Epidermal melanocyte (primary cell): ENCODE results near the gene FABP1.

Experiments
- DNase-seq: peaks from one replicate; pipeline ENCODE4 v3.0.0; 2011; ENCODE audit warnings: low spot score; ENCODE audit not compliant: insufficient read length

The FABP1 gene

DNA sequence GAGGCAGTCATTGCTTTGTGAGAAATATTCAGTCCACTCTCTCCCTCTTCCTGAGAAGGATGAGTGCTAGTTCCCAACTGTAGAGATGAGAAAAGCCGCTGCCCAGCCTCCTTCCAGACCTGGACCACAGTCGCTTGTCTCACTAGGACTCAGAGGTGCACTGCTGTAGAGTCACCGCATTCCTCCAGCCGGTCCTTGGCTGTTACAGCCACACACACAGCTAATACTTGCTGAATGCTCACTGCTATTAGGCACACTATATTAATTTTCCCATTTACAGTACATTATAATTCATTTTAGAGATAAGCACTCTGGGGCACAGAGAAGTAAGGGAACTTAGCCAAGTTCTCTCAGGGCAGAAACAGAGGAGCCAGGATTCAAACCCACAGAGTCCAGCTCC lies 10.0 kb upstream of the FABP1 start:
- DNase-seq, result no peak

DNA sequence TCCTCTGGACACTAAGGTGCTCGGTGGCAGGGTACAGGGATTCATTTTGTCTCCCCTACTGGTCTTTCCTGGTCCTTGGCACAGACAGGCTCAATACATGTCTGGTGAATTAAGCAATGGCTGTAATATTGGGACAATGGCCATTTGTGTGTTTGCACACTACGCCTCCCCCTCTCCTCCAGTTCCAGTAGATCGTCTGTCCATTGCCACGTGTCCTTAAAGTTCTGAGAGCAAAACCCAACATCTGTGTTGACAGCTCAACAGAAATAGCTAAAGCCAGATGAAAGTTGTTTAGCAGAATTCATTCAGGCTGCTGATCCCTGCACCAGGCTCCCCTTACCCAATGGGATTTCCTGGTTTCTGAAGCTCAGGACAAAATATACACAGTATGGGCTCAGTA lies 9.0 kb upstream of the FABP1 start:
- no peak for DNase-seq

DNA sequence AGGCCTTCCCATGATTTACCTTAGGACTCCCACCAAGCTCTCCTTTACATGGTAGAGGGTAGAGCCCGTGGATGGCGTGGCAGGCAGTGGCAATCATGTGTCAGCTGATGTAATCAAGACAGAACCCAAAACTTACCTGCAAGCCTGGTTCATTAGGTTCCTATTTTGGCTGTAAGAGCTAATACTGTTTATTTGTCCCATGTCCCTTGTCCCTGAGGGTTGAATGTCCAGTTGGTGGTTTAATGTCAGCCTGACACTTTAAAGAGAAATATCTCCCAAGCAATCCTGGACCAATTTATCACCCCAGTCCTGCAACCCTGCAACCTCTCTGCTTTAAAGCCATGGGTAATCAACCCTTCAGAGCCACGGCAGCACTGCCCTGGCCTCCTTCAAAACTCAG lies 6.0 kb upstream of the FABP1 start:
- DNase-seq, result no peak

GRCh38 chr2:88131999-88132368 lies 4.1 kb upstream of the FABP1 start:
- DNase-seq, result no peak

- DNase-seq, result no peak
Measured at GRCh38 chr2:88131201-88131998, 3.5 kb upstream of the FABP1 start.

DNA sequence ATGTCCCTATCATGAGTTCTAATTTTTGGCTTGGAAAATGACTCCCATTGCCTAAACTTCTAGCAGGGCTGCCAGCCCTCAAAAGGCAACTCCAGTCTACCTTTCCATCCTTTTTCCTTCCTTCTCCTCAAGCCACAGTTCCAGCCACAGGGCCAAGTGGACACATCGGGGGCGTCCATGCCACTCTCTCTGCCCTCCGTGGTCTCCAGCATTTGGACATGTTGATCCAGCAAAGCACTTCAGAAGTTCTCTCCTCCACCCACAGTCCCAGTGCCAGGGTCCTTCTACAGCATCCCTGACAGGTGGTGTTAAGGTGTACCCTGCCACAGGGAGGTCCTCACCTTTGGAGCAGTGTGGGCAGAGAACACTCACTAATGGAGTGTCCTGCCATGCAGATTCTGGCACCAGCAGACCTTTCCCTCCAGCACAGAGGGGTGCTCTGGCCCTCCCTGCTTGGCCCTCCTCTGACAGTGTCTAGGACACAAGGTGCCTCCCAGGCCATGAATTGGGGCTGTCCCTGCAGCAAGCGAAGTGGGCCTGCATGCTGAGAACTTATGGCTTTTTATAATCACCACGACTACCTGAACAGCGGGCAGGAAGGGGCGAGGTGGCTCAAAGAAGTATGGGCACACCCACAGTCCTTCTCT lies 1.6 kb upstream of the FABP1 start:
- no peak for DNase-seq

DNA sequence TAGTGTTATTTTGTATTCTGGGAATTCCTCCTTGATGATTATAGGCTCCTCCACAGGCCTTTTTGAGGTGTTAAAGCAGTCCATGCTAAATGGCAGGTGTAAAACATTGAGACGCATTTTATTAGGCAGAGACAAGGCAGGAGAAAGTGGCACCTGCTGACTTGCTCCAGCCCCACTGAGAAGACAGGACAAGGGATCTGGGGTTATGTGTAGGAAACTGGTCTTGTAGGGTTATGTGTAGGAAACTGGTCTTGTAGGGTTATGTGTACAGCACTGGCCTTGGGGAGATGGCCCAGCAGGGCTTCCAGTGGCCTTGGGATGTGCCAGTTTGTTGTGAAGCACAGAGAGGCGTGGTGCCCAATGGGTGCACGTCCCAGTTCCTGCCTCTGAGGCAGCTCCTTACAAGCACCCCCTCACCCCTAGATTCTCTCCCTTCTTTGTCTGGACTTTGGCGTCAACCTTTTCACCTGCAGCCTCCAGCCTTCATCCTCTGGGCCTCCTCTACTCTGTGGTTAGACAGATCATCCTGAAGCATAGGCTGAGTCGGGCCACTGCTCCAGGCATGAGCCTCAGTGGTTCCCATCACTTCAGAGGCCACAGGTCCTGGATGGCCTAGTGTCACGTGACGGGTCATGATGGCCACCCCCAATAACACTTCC lies 921 bp upstream of the FABP1 start:
- DNase-seq, result no peak

- DNase-seq, result no peak
Measured at GRCh38 chr2:88127638-88127887, 299 bp downstream of the FABP1 start.

DNA sequence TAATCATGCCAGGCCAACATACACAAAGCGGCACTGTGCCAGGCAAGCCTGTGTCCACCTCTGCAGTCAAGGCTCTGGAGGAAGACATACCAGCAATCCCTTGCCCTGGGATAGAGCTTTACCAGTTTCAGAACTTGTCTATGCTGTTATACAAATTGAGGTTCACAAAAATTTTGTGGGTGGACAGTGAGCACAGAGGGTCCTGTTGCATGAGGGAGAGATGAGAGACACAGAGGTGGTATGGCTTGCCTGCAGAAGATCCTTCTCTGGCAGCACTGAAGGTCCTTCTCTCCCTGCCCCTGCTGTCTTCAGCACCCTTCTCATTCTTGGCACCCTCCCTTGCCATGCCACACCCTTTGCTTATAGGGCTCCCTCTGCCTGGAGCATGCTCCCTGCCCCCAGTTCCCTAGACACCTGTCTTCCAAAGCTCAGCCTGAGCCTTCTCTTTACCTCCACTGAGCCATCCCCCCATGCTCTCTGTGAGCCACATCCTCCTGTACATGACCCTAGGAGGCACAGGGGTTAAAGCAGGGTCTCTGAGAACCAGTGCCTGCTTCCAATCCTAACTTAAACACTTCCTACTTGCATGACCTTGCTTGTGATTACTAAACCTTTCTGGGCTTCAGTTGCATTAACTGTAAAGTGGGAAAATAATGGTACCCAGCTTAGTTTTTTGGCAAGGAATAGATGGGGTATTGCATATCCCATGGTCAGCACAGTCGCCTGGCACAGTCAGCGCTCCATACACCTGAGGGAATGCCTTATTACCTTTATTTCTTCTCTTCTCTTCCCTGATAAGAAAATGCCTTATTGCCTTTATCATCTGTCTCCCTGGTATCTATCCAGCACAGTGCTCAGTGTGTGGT lies 857 bp downstream of the FABP1 start:
- no peak for DNase-seq

- no peak for DNase-seq
Measured at GRCh38 chr2:88125924-88126771, 1.7 kb downstream of the FABP1 start.

- DNase-seq, result no peak
Measured at GRCh38 chr2:88125344-88125923, 2.4 kb downstream of the FABP1 start.

DNA sequence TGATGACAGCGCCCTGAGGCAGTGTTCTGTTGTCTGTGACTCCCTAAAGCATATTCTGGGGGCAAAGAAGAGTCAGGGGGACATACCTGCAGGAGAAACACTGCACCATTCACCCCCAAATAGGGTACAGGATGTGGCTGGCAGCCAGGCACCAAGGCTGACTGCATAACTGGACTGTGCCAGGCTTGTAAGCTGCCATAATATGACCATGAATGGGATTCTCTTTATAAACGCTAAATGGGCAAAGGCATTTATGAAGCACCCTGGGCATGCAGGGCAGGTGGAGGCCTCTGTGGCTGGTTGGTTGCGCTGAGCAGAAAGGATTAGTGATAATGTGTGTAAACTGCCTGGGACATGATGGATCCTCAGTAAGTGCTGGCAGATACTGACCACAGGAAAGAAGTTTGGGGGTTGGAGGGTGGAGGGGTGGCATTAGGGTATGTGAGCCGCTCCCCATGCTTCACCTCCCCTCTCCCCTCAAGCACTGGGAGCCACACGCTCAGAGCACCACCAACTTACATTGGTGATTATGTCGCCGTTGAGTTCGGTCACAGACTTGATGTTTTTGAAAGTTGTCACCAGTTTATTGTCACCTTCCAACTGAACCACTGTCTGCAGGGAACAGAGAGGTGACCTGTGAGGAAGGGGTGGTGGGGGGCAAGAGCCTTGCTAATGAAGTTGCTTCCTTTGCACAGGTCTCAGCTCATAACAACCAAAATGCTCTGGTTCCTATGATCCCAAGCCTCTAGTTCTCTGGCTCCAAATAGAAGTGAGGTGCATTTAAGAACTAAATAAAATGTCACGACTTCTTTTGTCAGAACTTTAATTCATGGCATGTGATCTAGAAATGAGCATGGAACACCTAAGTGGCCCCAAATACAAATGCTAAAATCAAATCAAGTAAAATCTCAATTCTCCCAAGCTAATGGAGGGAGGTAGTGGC lies 3.6 kb downstream of the FABP1 start:
- DNase-seq, result no peak

DNA sequence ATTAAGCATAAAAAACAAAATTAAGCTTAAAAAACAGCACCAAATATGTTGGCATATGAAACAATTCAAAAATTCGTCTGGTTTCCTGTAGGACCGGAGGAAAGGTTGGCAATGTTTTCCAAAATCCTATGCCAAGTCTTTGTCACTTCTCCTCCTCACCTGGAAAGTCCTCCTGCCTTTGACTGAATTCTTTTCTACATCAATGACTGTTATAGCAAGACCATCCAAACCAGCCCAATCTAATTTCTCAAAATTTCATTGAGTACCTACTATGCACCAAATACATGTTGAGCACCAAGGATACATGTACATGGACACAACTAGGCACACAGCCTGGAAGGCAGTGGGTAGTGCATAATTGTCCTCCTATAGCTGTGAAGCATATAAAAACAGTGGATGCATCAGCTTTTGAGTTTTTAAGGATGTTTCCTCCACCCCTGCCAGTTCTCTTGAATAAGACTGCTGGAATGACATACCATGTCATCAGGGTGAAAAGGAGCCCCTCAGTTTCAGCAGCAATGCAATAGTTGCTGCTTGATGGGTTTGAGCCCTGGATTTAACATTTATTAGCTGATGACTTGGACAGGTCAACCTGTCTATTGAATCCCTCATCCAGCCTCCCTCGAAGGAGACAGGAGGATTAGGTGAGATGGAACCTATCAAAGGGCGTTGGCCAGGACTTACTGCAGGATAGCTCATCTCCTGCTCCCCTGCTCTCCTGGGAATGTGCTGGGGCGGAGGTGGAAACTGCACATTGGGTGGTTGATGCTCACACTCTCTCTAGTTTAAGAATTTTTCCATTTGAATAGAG lies 4.5 kb downstream of the FABP1 start:
- DNase-seq, result no peak

GRCh38 chr2:88122141-88122884 lies 5.5 kb downstream of the FABP1 start:
- DNase-seq, result no peak

DNA sequence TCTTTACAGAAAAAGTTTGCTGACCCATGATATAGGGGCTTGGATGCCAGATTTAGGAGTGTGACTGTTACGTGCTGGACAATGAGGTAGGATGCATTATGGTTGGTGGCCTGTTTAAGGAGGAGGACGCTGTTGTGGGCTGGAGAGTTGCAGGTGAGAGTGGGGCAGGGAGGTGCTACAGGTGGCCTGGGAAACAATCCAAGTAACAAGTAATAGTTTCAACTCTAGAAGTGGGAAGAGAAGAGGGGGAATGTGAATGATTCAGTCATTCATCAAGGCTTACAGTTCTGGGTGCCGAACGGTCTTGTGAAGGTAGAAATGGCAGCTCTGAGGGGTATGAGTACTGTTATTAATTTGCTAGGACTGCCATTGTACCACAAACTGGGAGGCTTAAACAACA lies 6.2 kb downstream of the FABP1 start:
- no peak for DNase-seq

- no peak for DNase-seq
Measured at GRCh38 chr2:88117973-88118372, 9.9 kb downstream of the FABP1 start.

- no peak for DNase-seq
Measured at GRCh38 chr2:88116669-88117432, 11.0 kb downstream of the FABP1 start.
